H1 (cell line): Measurements from ENCODE around the gene NUDT9. TPM values are rescaled to one million over a fixed set of nuclear protein-coding genes. Genes with fewer than 3 reads are reported as not detected.

Source experiments
- CTCF ChIA-PET: fragments of 300-600 bp; sonication (Branson Sonifier 250); formaldehyde crosslinking; loops from one replicate; lab custom pipeline; 2021; ENCODE audit not compliant: partially characterized antibody; lab: Charles Lee
- POLR2A ChIA-PET: fragments of 300-600 bp; sonication (Branson Sonifier 250); formaldehyde crosslinking; loops from one replicate; lab custom pipeline; 2021; ENCODE audit warnings: inconsistent platforms; ENCODE audit not compliant: partially characterized antibody; lab: Charles Lee
- DNase-seq, 2 experiments: peaks; one replicate each; pipeline versions ENCODE4 v3.0.0 to v3.0.0-alpha.2; 2010 to 2022; ENCODE audit warnings: low spot score in 2 of 2, low read depth in 1 of 2, mixed read lengths in 1 of 2
- FAIRE-seq: peaks from 2 replicates; lab custom pipeline; 2011; peaks lifted over from hg19 to GRCh38; lab: Jason Lieb, UNC
- H2AFZ ChIP-seq: 2 replicates; pipeline ENCODE4 v1.8.1; 2012; ENCODE audit warnings: low read length, inconsistent platforms
- H2AK5ac ChIP-seq: 2 replicates; pipeline ENCODE4 v1.6.1; 2013; ENCODE audit warnings: low read depth, low read length
- H2BK120ac ChIP-seq: replicated peaks from 2 replicates; pipeline ENCODE3; 2013; ENCODE audit warnings: low read depth, low read length, inconsistent platforms
- H2BK12ac ChIP-seq: 2 replicates; pipeline ENCODE4 v1.6.1; 2013; ENCODE audit warnings: low read depth, low read length
- H2BK15ac ChIP-seq: 2 replicates; pipeline ENCODE4 v1.6.1; 2013; ENCODE audit warnings: low read length
- H2BK20ac ChIP-seq: 2 replicates; pipeline ENCODE4 v1.6.1; 2013; ENCODE audit warnings: low read length
- H2BK5ac ChIP-seq: 2 replicates; pipeline ENCODE4 v1.6.1; 2013; ENCODE audit warnings: low read depth, low read length
- H3K14ac ChIP-seq: 2 replicates; pipeline ENCODE4 v1.6.1; 2013; ENCODE audit warnings: inconsistent platforms; ENCODE audit not compliant: insufficient read length
- H3K18ac ChIP-seq: 2 replicates; pipeline ENCODE4 v1.6.1; 2013; ENCODE audit warnings: low read length; ENCODE audit errors: extremely low read depth
- H3K23ac ChIP-seq: 2 replicates; pipeline ENCODE4 v1.6.1; 2013; ENCODE audit warnings: inconsistent platforms; ENCODE audit not compliant: insufficient read length
- H3K23me2 ChIP-seq: 2 replicates; pipeline ENCODE4 v1.6.1; 2013; ENCODE audit warnings: low read depth, low read length
- H3K27ac ChIP-seq: 2 replicates; pipeline ENCODE4 v1.6.1; 2011; ENCODE audit warnings: low read depth, low read length, inconsistent platforms
- H3K27me3 ChIP-seq, 4 experiments: replicated peaks in 1 of 4; 1 replicate in 1 of 4; 2 replicates in 3 of 4; pipeline versions ENCODE4 v1.6.1 to v1.8.1; 2011 to 2013; ENCODE audit warnings: low read length in 3 of 4, mild to moderate bottlenecking in 3 of 4, inconsistent platforms in 2 of 4, mixed read lengths in 2 of 4, moderate library complexity in 1 of 4; ENCODE audit not compliant: control insufficient read depth in 3 of 4, insufficient read depth in 3 of 4; ENCODE audit errors: extremely low read depth in 1 of 4
- H3K36me3 ChIP-seq, 4 experiments: 2 replicates each; pipeline versions ENCODE4 v1.6.1 to v1.8.1; 2011 to 2013; ENCODE audit warnings: mild to moderate bottlenecking in 4 of 4, low read length in 3 of 4, moderate library complexity in 2 of 4, control low read depth in 1 of 4, inconsistent platforms in 1 of 4; ENCODE audit not compliant: insufficient read depth in 4 of 4, control insufficient read depth in 2 of 4
- H3K4ac ChIP-seq: replicated peaks from 2 replicates; pipeline ENCODE3; 2013; ENCODE audit warnings: low read length, low read depth, mixed read lengths, inconsistent platforms; ENCODE audit not compliant: insufficient read length
- H3K4me1 ChIP-seq, 4 experiments: replicated peaks in 1 of 4; 1 replicate in 1 of 4; 2 replicates in 3 of 4; pipeline versions ENCODE4 v1.6.1 to v1.8.1; 2011 to 2013; ENCODE audit warnings: low read length in 3 of 4, inconsistent platforms in 2 of 4, mixed read lengths in 1 of 4; ENCODE audit not compliant: insufficient read depth in 4 of 4, control insufficient read depth in 3 of 4
- H3K4me2 ChIP-seq, 2 experiments: 2 replicates each; pipeline versions ENCODE4 v1.6.1 to v1.8.1; 2011 to 2013; ENCODE audit warnings: low read depth in 2 of 2, low read length in 2 of 2, control low read depth in 1 of 2, inconsistent platforms in 1 of 2, mild to moderate bottlenecking in 1 of 2; ENCODE audit not compliant: insufficient read depth in 1 of 2
- H3K4me3 ChIP-seq, 4 experiments: fragments of 200-600, 300-600 bp in 1 of 4; sonication (generic), shearing (Covaris generic), sonication (Bioruptor Twin) in 1 of 4; 2 replicates each; pipeline versions ENCODE4 v1.5.1 to v1.8.1; 2011 to 2016; ENCODE audit warnings: low read length in 4 of 4, low read depth in 3 of 4, control low read depth in 2 of 4, inconsistent platforms in 2 of 4, mild to moderate bottlenecking in 2 of 4, mixed read lengths in 1 of 4, moderate library complexity in 1 of 4; ENCODE audit not compliant: insufficient read depth in 2 of 4; ENCODE audit errors: extremely low read depth in 1 of 4
- H3K56ac ChIP-seq: replicated peaks from 2 replicates; pipeline ENCODE3; 2013; ENCODE audit warnings: low read depth, mild to moderate bottlenecking, mixed read lengths, low read length, inconsistent platforms; ENCODE audit not compliant: insufficient read length
- H3K79me1 ChIP-seq: 2 replicates; pipeline ENCODE4 v1.6.1; 2013; ENCODE audit warnings: low read depth, low read length, control low read depth
- H3K79me2 ChIP-seq, 2 experiments: 2 replicates each; pipeline versions ENCODE4 v1.6.1 to v1.8.1; 2012 to 2013; ENCODE audit warnings: low read length in 2 of 2, mild to moderate bottlenecking in 2 of 2, inconsistent platforms in 1 of 2; ENCODE audit not compliant: insufficient read depth in 2 of 2, control insufficient read depth in 1 of 2
- H3K9ac ChIP-seq, 4 experiments: replicated peaks in 1 of 4; 1 replicate in 1 of 4; 2 replicates in 3 of 4; pipeline versions ENCODE4 v1.6.1 to v1.8.1; 2011 to 2013; ENCODE audit warnings: low read depth in 3 of 4, low read length in 3 of 4, control low read depth in 2 of 4, mild to moderate bottlenecking in 2 of 4, moderate library complexity in 2 of 4, inconsistent platforms in 1 of 4; ENCODE audit errors: extremely low read depth in 1 of 4
- H3K9me3 ChIP-seq, 2 experiments: 2 replicates each; pipeline versions ENCODE4 v1.6.1 to v1.8.1; 2012 to 2013; ENCODE audit warnings: mild to moderate bottlenecking in 2 of 2, moderate library complexity in 2 of 2, control low read depth in 1 of 2, inconsistent platforms in 1 of 2, low read depth in 1 of 2, low read length in 1 of 2, mixed read lengths in 1 of 2; ENCODE audit not compliant: insufficient read depth in 2 of 2
- H4K20me1 ChIP-seq, 2 experiments: replicated peaks in 1 of 2; 2 replicates each; pipeline versions ENCODE3 to v1.8.1; 2011 to 2013; ENCODE audit warnings: inconsistent platforms in 2 of 2, low read length in 2 of 2, mild to moderate bottlenecking in 1 of 2; ENCODE audit not compliant: insufficient read depth in 2 of 2, control insufficient read depth in 1 of 2
- H4K5ac ChIP-seq: 2 replicates; pipeline ENCODE4 v1.6.1; 2013; ENCODE audit warnings: low read length, low read depth, mixed read lengths, inconsistent platforms; ENCODE audit not compliant: insufficient read length
- H4K8ac ChIP-seq: 2 replicates; pipeline ENCODE4 v1.8.0; 2013; ENCODE audit warnings: mild to moderate bottlenecking, moderate library complexity, low read length, inconsistent platforms; ENCODE audit not compliant: insufficient read depth; ENCODE audit errors: extremely low read depth
- H4K91ac ChIP-seq: replicated peaks from 2 replicates; pipeline ENCODE3; 2013; ENCODE audit warnings: low read length, mixed read lengths, inconsistent platforms; ENCODE audit not compliant: insufficient read length
- EZH2 ChIP-seq: fragments of 200-600 bp; sonication (generic); IDR thresholded peaks from 2 replicates; pipeline ENCODE4 v1.7.1; 2012; ENCODE audit warnings: low read depth, mild to moderate bottlenecking, moderate library complexity, low read length, inconsistent platforms; ENCODE audit not compliant: severe bottlenecking
- RXRA ChIP-seq: IDR thresholded peaks from 2 replicates; pipeline ENCODE4 v1.6.1; 2011; ENCODE audit warnings: low read depth, mild to moderate bottlenecking, low read length, moderate library complexity; ENCODE audit not compliant: insufficient read depth
- TBP ChIP-seq: IDR thresholded peaks from 2 replicates; pipeline ENCODE4 v1.6.1; 2011; ENCODE audit warnings: low read depth, low read length, improper control_type of control experiment
- polyA plus RNA-seq, 7 experiments: library from polyadenylated mRNA; depleted of rRNA in 3 of 7; stranded (reverse) in 5 of 7; unstranded in 2 of 7; fragments of >200 nt in 5 of 7; fragments of 200-250 nt in 2 of 7; gene quantifications; 1 replicate in 5 of 7; 2 replicates in 1 of 7; 4 replicates in 1 of 7; pipeline versions ENCODE4 v1.2.1 to v1.2.3, GENCODE V29; 2011 to 2013; ENCODE audit warnings: missing spikeins in 2 of 7, mixed read lengths in 2 of 7
- total RNA-seq: library from RNA; stranded (reverse); fragmentation: NEBNext Ultra II Directional; extraction: Animal tissue kit (Norgen Biotek cat#: 25700); gene quantifications from 2 replicates; pipeline ENCODE4 v1.2.1, GENCODE V29; 2021
- TF ChIP-seq, protein P1 (sequence below): IDR thresholded peaks from 2 replicates; pipeline ENCODE4 v1.6.1; 2011; ENCODE audit warnings: low read depth, mild to moderate bottlenecking, low read length; ENCODE audit not compliant: insufficient read depth

Gene NUDT9
- total and polyA plus RNA-seq, 2 of the 8 experiments (the other 6 are each of a cell fraction or from before 2014, with no cell fraction given), result 13.2 to 27.6 TPM

DNA sequence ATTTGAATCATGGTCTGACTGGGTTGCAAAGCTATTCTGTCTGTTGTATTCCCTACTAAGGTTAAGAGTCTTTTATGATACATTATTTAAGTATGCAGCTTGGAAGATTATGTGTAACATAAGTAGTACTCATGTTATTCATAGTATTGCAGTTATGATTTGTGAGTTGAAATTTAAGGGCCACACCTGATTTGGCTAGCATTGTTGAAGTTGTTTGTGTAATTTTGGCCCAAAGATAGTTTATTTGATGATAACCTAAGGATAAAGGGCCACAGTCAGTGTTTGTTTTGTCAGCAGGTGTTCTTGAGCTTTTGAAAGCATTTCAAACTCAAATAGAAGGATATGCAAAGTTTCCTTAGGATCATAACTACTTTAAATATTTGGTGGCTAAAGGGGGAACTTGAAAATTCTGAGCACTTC, 38.9 kb downstream of the NUDT9 start:
- ChIA-PET POLR2A (no interaction called here), CTCF (interaction anchor here (1.0 to 1.5 kb wide), 2 partner anchors 9 to 192 kb away, joined by 3 to 4 read pairs; no protein-coding TSS in a partner anchor)
- Histone ChIP-seq H3K4me2 (no peak overlapping the region), H2BK20ac (no peak overlapping the region), H3K4ac (no peak overlapping the region), H3K9ac (no peak overlapping the region; a peak in 2 of 7 replicates), H2BK5ac (no peak overlapping the region), H3K23me2 (no peaks in the 10 kb centered on the region), H2BK15ac (no peak overlapping the region), H4K8ac (no peak overlapping the region), H4K91ac (no peak overlapping the region), H3K56ac (no peak overlapping the region), H3K4me3 (no peak overlapping the region), H2AFZ (no peak overlapping the region), H3K79me1 (no peaks in the 10 kb centered on the region), H3K27ac (no peak overlapping the region), H2BK120ac (no peak overlapping the region), H3K27me3 (no peaks in the 10 kb centered on the region), H4K5ac (no peak overlapping the region), H2BK12ac (no peak overlapping the region), H3K4me1 (peaks cover 0 to 5% (median 0%) of the 10 kb centered on the region in 4 experiments; a peak in 1 of 7 replicates), H3K14ac (no peak overlapping the region), H3K79me2 (no peaks in the 10 kb centered on the region), H3K9me3 (0 out of 4 replicates have a peak, but pooled peaks cover 0 to 2% of the 10 kb centered on the region in 2 experiments), H3K36me3 (peaks cover 0 to 10% (median 6%) of the 10 kb centered on the region in 4 experiments; a peak in 4 of 8 replicates), H4K20me1 (no peaks in the 10 kb centered on the region), H3K23ac (no peak overlapping the region), H2AK5ac (no peak overlapping the region), H3K18ac (no peak overlapping the region)
- TF ChIP-seq, protein P1, sequence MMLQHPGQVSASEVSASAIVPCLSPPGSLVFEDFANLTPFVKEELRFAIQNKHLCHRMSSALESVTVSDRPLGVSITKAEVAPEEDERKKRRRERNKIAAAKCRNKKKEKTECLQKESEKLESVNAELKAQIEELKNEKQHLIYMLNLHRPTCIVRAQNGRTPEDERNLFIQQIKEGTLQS, result no peak
- TF ChIP-seq RXRA (no peak), EZH2 (no peak), TBP (no peak)
- FAIRE-seq (no peak), DNase-seq (no peak)
